Lung (tissue), 12 donors: Measurements from ENCODE around the gene RTP5. TPM values are rescaled to one million over a fixed set of nuclear protein-coding genes. Genes with fewer than 3 reads are reported as not detected.

Experiments
- ATAC-seq: fragments of 200-7000 bp; cut with Tn5 transposase; one replicate; pipeline ENCODE4 v1.9.1; 2020; ENCODE audit warnings: moderate number of reproducible peaks; ENCODE audit not compliant: insufficient read depth, low FRiP score
- DNase-seq, 3 donors: peaks; one replicate each; pipeline ENCODE4 v3.0.0-alpha.2; 2013 to 2017
- H3K27ac ChIP-seq, 2 donors: one replicate each; pipeline ENCODE4 v1.5.1; 2013; ENCODE audit warnings: mild to moderate bottlenecking in 2 of 2, moderate library complexity in 2 of 2, control low read depth in 1 of 2, inconsistent platforms in 1 of 2, low read depth in 1 of 2, low read length in 1 of 2
- H3K27me3 ChIP-seq, 3 donors: one replicate each; pipeline ENCODE4 v1.5.1; 2013; ENCODE audit warnings: low read length in 2 of 3; ENCODE audit not compliant: control insufficient read depth in 3 of 3, insufficient read depth in 3 of 3
- H3K36me3 ChIP-seq, 4 donors: one replicate each; pipeline ENCODE4 v1.5.1; 2013; ENCODE audit warnings: low read length in 4 of 4, mild to moderate bottlenecking in 1 of 4, moderate library complexity in 1 of 4; ENCODE audit not compliant: control insufficient read depth in 4 of 4, insufficient read depth in 4 of 4
- H3K4me1 ChIP-seq, 5 donors: one replicate each; pipeline ENCODE4 v1.5.1; 2013; ENCODE audit warnings: low read length in 5 of 5, mild to moderate bottlenecking in 2 of 5, moderate library complexity in 1 of 5; ENCODE audit not compliant: control insufficient read depth in 5 of 5, insufficient read depth in 5 of 5
- H3K4me3 ChIP-seq: one replicate; pipeline ENCODE4 v1.5.1; 2013; ENCODE audit warnings: mild to moderate bottlenecking, control low read depth, moderate library complexity
- H3K9ac ChIP-seq, 2 donors: one replicate each; pipeline ENCODE4 v1.5.1; 2013; ENCODE audit warnings: low read length in 2 of 2, control low read depth in 1 of 2; ENCODE audit not compliant: insufficient read depth in 1 of 2
- H3K9me3 ChIP-seq, 4 donors: one replicate each; pipeline ENCODE4 v1.5.1; 2013; ENCODE audit warnings: low read length in 3 of 4, mild to moderate bottlenecking in 1 of 4, moderate library complexity in 1 of 4; ENCODE audit not compliant: control insufficient read depth in 4 of 4, insufficient read depth in 3 of 4
- WGBS, 2 donors: extraction: QIAGEN DNeasy Blood & Tissue Kit; methylation state at CpG; one replicate each; pipeline ENCODE4 v1.1.7; 2013; 5-methylcytosine and 5-hydroxymethylcytosine counted together
- polyA plus RNA-seq, 2 donors: library from polyadenylated mRNA; stranded (reverse); fragments of 200-250 nt; gene quantifications; one replicate each; pipeline ENCODE4 v1.2.1, GENCODE V29; 2013
- total RNA-seq, 2 donors: library from RNA; depleted of rRNA in 1 of 2; stranded (reverse); fragments of >200 nt in 1 of 2; gene quantifications; one replicate each; pipeline ENCODE4 v1.2.1, GENCODE V29; 2014 to 2021
- TF ChIP-seq, protein P1 (sequence below): IDR thresholded peaks from 2 replicates; pipeline ENCODE4 v1.5.1; 2012; ENCODE audit warnings: mild to moderate bottlenecking; ENCODE audit errors: control extremely low read depth, extremely low read depth
- donor health status: control.
- donor health status: control.
- donor health status: Bipolar disorder and iron deficiency.
- donor health status: healthy.
- donor health status: DM: yes; HTN: yes; CAD: no.

RTP5 gene
- total and polyA plus RNA-seq, 4 donors = 0.08 to 0.13 (median 0.09) TPM; not detected in 1

DNA sequence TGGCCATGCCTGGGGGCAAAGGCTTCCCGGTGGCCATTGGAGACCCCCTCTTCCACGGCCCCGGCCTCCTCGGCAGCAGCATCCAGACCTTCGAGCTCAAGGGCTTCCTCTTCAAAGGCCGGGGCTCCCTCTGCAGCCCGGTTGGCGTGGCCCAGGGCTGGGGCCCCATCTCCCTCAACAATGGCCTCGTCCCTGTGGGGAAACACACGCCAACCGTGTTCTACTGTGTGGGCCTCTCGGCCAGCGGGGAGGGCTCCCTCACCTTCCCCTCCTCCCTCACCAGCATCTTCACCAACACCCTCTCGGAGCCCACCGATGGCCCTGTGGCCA, 2.7 kb downstream of the RTP5 start:
- no peak overlapping the region for H3K9ac ChIP-seq
- no peaks in the 10 kb centered on the region for H3K4me1 ChIP-seq
- ATAC-seq (no peak), DNase-seq (no peak)
- H3K4me3 ChIP-seq = no peak overlapping the region
- no peak overlapping the region for H3K27ac ChIP-seq
- no peaks in the 10 kb centered on the region for H3K36me3 ChIP-seq
- H3K9me3 ChIP-seq = no peaks in the 10 kb centered on the region
- peaks cover 0 to 11% (median 2%) of the 10 kb centered on the region in 3 donors for H3K27me3 ChIP-seq
- TF ChIP-seq, protein P1, sequence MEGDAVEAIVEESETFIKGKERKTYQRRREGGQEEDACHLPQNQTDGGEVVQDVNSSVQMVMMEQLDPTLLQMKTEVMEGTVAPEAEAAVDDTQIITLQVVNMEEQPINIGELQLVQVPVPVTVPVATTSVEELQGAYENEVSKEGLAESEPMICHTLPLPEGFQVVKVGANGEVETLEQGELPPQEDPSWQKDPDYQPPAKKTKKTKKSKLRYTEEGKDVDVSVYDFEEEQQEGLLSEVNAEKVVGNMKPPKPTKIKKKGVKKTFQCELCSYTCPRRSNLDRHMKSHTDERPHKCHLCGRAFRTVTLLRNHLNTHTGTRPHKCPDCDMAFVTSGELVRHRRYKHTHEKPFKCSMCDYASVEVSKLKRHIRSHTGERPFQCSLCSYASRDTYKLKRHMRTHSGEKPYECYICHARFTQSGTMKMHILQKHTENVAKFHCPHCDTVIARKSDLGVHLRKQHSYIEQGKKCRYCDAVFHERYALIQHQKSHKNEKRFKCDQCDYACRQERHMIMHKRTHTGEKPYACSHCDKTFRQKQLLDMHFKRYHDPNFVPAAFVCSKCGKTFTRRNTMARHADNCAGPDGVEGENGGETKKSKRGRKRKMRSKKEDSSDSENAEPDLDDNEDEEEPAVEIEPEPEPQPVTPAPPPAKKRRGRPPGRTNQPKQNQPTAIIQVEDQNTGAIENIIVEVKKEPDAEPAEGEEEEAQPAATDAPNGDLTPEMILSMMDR = no peak
- WGBS, 2 donors = 82% methylated on average over 15 of the region's 15 CpGs

DNA sequence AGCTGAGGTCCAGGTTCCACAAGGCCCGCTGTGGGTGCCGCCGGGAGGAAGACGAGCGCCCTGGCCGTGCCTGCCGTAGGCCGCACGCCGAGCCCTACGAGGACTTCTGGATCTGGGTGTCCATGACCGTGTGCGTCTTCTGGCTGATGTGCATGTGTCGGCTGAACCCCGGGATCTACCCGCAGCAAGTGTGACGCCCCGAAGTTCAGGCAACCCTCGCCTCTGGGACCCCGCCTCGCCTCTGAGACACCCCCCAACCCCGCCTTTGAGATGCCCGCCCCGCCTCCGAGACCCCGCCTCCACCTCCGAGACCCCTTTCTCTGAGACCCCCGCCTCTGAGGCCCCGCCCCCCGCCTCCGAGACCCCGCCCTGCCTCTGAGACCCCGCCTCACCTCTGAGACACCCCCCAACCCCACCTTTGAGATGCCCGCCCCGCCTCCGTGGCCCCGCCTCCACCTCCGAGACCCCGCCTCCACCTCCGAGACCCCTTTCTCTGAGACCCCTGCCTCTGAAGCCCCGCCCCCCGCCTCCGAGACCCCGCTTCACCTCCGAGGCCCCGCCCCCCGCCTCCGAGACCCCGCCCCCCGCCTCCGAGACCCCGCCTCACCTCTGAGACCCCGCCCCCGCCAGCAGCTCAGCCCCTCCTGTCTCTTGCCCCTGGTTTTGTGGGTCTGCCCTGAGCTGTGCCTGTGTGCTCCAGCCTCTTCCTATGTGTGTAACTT, 3.7 kb downstream of the RTP5 start:
- peaks cover 0 to 8% (median 0%) of the 10 kb centered on the region in 3 donors for H3K27me3 ChIP-seq
- DNase-seq = no peak
- H3K27ac ChIP-seq = no peak overlapping the region
- H3K36me3 ChIP-seq = no peaks in the 10 kb centered on the region
- no peak for ATAC-seq
- no peaks in the 10 kb centered on the region for H3K4me1 ChIP-seq
- H3K9me3 ChIP-seq = no peaks in the 10 kb centered on the region
- no peak overlapping the region for H3K4me3 ChIP-seq
- TF ChIP-seq, protein P1 = no peak
- H3K9ac ChIP-seq = no peak overlapping the region
- WGBS, 2 donors = 94% methylated on average over 35 to 51 of the region's 54 CpGs

DNA sequence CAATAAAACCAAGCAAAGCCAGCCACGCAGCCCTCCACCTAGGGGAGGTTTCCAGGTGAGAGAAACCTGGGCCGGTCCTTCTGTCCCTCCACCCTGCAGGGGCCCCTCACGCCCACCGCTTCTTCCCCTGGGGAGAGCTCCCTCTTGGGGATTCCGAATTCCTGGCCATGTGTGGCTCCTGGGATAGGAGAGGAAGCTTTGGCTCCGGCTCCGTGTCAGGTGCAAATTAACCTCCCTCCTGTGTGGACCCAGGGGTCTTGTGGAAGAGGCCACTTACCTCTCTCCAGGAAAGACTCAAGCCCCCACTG, 4.2 kb downstream of the RTP5 start:
- Histone ChIP-seq H3K4me1 (no peaks in the 10 kb centered on the region), H3K4me3 (no peak overlapping the region), H3K27ac (no peak overlapping the region), H3K36me3 (no peaks in the 10 kb centered on the region), H3K9me3 (no peaks in the 10 kb centered on the region), H3K27me3 (peaks cover 0 to 4% (median 0%) of the 10 kb centered on the region in 3 donors), H3K9ac (no peak overlapping the region)
- WGBS, 2 donors = 81 to 96% methylated on average over 7 of the region's 7 CpGs
- ATAC-seq (no peak), DNase-seq (no peak)
- TF ChIP-seq, protein P1 = no peak
